ENCODE results near the gene TARDBP.

GRCh38 chr1:10975567-10976326, 36.7 kb upstream of the TARDBP start:
- no peak for TF ChIP-seq CTCF (IDR thresholded peaks at IDR 0.05 in 2 of 3, conservative IDR thresholded peaks at IDR 0.05 in 1 of 3; ENCODE audit: borderline replicate concordance in 1 of 3, insufficient read depth in 1 of 3, low read depth in 2 of 3, low read length in 2 of 3)
- no peak for TF ChIP-seq POLR2A (IDR thresholded peaks at IDR 0.05; ENCODE audit: borderline replicate concordance, extremely low read depth, insufficient read depth, insufficient read length)
- TF ChIP-seq FOSL1 (IDR thresholded peaks at IDR 0.05; ENCODE audit: low read depth) = no peak
- TF ChIP-seq EZH2 (IDR thresholded peaks at IDR 0.05) = no peak
- no peak for TF ChIP-seq POLR2AphosphoS5 (IDR thresholded peaks at IDR 0.05; ENCODE audit: low read depth, low read length)
- no peak for TF ChIP-seq RAD21 (IDR thresholded peaks at IDR 0.05; ENCODE audit: low read depth)
- no peak for TF ChIP-seq REST (IDR thresholded peaks at IDR 0.05; ENCODE audit: low read depth)
- no peak for TF ChIP-seq CEBPB (IDR thresholded peaks at IDR 0.05; ENCODE audit: low read depth)
- TF ChIP-seq SRF (IDR thresholded peaks at IDR 0.05; ENCODE audit: low read depth) = no peak
- no peak for TF ChIP-seq TCF7L2 (IDR thresholded peaks at IDR 0.05; ENCODE audit: borderline replicate concordance, extremely low read depth, insufficient read depth, insufficient read length)

All from HCT116 (cell line).